Hepatocyte (in vitro differentiated cells): ENCODE data around the gene SLC6A11. TPM values are rescaled to one million over a fixed set of nuclear protein-coding genes. Genes with fewer than 3 reads are reported as not detected.

Experiments
- DNase-seq: peaks from one replicate; pipeline ENCODE4 v3.0.0-alpha.2; 2016; ENCODE audit warnings: low spot score
- H2AFZ ChIP-seq: fragments of 200-600 bp; sonication (generic); 2 replicates; pipeline ENCODE4 v1.6.0; 2016; ENCODE audit warnings: antibody characterized with exemption, mild to moderate bottlenecking
- H3K27ac ChIP-seq: fragments of 200-600 bp; sonication (generic); 2 replicates; pipeline ENCODE4 v1.5.1; 2016; ENCODE audit warnings: mild to moderate bottlenecking
- H3K27me3 ChIP-seq: fragments of 200-600 bp; sonication (generic); 2 replicates; pipeline ENCODE4 v1.6.1; 2016
- H3K36me3 ChIP-seq: fragments of 200-600 bp; sonication (generic); replicated peaks from 2 replicates; pipeline ENCODE4 v1.5.1; 2016; ENCODE audit warnings: low read depth; ENCODE audit not compliant: insufficient read depth
- H3K4me1 ChIP-seq: fragments of 200-600 bp; sonication (generic); 2 replicates; pipeline ENCODE4 v1.5.1; 2016; ENCODE audit warnings: mild to moderate bottlenecking, moderate library complexity; ENCODE audit not compliant: insufficient read depth
- H3K4me2 ChIP-seq: fragments of 200-600 bp; sonication (generic); 2 replicates; pipeline ENCODE4 v1.6.0; 2016
- H3K4me3 ChIP-seq: fragments of 200-600 bp; sonication (generic); 2 replicates; pipeline ENCODE4 v1.5.1; 2016; ENCODE audit warnings: mild to moderate bottlenecking
- H3K79me2 ChIP-seq: fragments of 200-600 bp; sonication (generic); 2 replicates; pipeline ENCODE4 v1.6.0; 2017; ENCODE audit warnings: mild to moderate bottlenecking
- H3K9me2 ChIP-seq: fragments of 200-600 bp; sonication (generic); replicated peaks from 2 replicates; pipeline ENCODE4 v1.6.0; 2017; ENCODE audit warnings: mild to moderate bottlenecking; ENCODE audit not compliant: insufficient read depth
- H3K9me3 ChIP-seq: fragments of 200-600 bp; sonication (generic); 2 replicates; pipeline ENCODE4 v1.5.1; 2016; ENCODE audit warnings: low read depth, mild to moderate bottlenecking
- H4K20me1 ChIP-seq: fragments of 200-600 bp; sonication (generic); 2 replicates; pipeline ENCODE4 v1.6.0; 2016; ENCODE audit warnings: mild to moderate bottlenecking; ENCODE audit not compliant: insufficient read depth, poor library complexity, severe bottlenecking
- EZH2 ChIP-seq: fragments of 200-600 bp; sonication (generic); IDR thresholded peaks from 2 replicates; pipeline ENCODE4 v1.6.1; 2016; ENCODE audit warnings: antibody characterized with exemption, mild to moderate bottlenecking, borderline replicate concordance
- EZH2phosphoT487 ChIP-seq: fragments of 200-600 bp; sonication (generic); IDR thresholded peaks from one replicate; pipeline ENCODE4 v1.6.1; 2018; ENCODE audit warnings: antibody characterized with exemption, mild to moderate bottlenecking, low read depth, moderate library complexity; ENCODE audit not compliant: unreplicated experiment, severe bottlenecking
- WGBS: methylation state at CpG from one replicate; pipeline ENCODE4 v1.1.6; 2016; ENCODE audit warnings: low lambda C conversion rate; ENCODE audit errors: missing lambda C conversion rate; 5-methylcytosine and 5-hydroxymethylcytosine counted together
- polyA plus RNA-seq: library from polyadenylated mRNA; unstranded; fragments of >200 nt; fragmentation: Nextera tagmentation; extraction: Ambion mirVana; gene quantifications from 2 replicates; pipeline ENCODE4 v1.2.1, GENCODE V29; 2016
- total RNA-seq: library from RNA; depleted of rRNA; stranded (reverse); fragments of >200 nt; gene quantifications from 2 replicates; pipeline ENCODE4 v1.2.3, GENCODE V29; 2014
- TF ChIP-seq, protein P1 (sequence below): fragments of 200-600 bp; sonication (generic); IDR thresholded peaks from 2 replicates; pipeline ENCODE4 v1.5.1; 2016; ENCODE audit warnings: antibody characterized with exemption, mild to moderate bottlenecking; ENCODE audit not compliant: poor library complexity

SLC6A11 gene
- total and polyA plus RNA-seq, 2 experiments from 2014 or later, result 1.5 to 1.7 TPM

DNA sequence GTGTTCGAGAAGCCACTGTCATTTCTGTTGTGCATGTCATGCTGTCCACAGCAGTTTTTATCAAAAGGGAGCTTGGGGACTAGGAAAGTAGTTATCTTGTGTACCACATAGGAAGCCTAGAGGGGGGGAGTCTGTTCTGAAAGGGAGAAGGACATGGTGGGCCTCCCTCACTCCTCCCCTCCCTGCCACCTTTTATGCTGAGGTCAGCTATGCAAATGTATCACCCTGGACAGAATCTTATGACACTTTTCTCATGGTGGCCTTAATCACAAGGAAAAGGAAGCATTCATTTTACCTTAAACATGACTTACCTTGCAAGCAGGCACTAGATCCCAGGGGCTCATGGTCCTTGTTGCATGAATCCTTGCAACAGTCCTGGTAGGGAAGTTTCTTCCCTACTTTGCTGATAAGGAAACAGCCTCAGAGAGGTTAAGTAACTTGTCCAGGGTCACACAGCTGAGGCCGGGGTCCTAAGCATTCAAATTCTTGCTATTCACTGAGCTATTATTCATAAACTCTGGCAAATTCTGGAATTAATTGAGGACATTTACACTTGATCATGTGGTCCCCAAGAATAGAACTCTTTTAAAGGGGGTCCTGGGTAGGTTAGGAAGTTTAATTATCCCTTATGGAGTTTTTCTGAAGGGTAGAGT lies 95.4 kb downstream of the SLC6A11 start:
- WGBS, result 85% methylated on average over 2 of the region's 2 CpGs
- no peaks in the 10 kb centered on the region for H3K79me2 ChIP-seq
- H3K4me1 ChIP-seq, result no peaks in the 10 kb centered on the region
- no peaks in the 10 kb centered on the region for H4K20me1 ChIP-seq
- H3K4me2 ChIP-seq, result no peak overlapping the region
- H3K9me3 ChIP-seq, result no peaks in the 10 kb centered on the region
- H3K4me3 ChIP-seq, result no peak overlapping the region
- H3K27ac ChIP-seq, result no peak overlapping the region
- no peak for DNase-seq
- no peak overlapping the region for H2AFZ ChIP-seq
- TF ChIP-seq EZH2phosphoT487, result no peak
- TF ChIP-seq EZH2, result no peak
- TF ChIP-seq, protein P1, sequence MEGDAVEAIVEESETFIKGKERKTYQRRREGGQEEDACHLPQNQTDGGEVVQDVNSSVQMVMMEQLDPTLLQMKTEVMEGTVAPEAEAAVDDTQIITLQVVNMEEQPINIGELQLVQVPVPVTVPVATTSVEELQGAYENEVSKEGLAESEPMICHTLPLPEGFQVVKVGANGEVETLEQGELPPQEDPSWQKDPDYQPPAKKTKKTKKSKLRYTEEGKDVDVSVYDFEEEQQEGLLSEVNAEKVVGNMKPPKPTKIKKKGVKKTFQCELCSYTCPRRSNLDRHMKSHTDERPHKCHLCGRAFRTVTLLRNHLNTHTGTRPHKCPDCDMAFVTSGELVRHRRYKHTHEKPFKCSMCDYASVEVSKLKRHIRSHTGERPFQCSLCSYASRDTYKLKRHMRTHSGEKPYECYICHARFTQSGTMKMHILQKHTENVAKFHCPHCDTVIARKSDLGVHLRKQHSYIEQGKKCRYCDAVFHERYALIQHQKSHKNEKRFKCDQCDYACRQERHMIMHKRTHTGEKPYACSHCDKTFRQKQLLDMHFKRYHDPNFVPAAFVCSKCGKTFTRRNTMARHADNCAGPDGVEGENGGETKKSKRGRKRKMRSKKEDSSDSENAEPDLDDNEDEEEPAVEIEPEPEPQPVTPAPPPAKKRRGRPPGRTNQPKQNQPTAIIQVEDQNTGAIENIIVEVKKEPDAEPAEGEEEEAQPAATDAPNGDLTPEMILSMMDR, result no peak
- no peaks in the 10 kb centered on the region for H3K36me3 ChIP-seq
- no peaks in the 10 kb centered on the region for H3K9me2 ChIP-seq
- peaks cover 3% of the 10 kb centered on the region for H3K27me3 ChIP-seq

GRCh38 chr3:10912786-10913185 lies 96.8 kb downstream of the SLC6A11 start:
- Histone ChIP-seq H3K9me2 (no peaks in the 10 kb centered on the region), H3K79me2 (no peaks in the 10 kb centered on the region), H3K9me3 (no peaks in the 10 kb centered on the region), H3K4me2 (no peak overlapping the region), H4K20me1 (no peaks in the 10 kb centered on the region), H3K27ac (no peak overlapping the region), H3K4me3 (no peak overlapping the region), H3K36me3 (no peaks in the 10 kb centered on the region), H3K4me1 (no peaks in the 10 kb centered on the region), H2AFZ (no peak overlapping the region), H3K27me3 (peaks cover 3% of the 10 kb centered on the region)
- TF ChIP-seq, protein P1, result no peak
- TF ChIP-seq EZH2phosphoT487 (no peak), EZH2 (no peak)
- no peak for DNase-seq
- WGBS, result 83% methylated on average over 3 of the region's 3 CpGs

- Histone ChIP-seq H3K27ac (no peak overlapping the region), H3K4me3 (no peak overlapping the region), H3K79me2 (no peaks in the 10 kb centered on the region), H3K4me2 (no peak overlapping the region), H2AFZ (no peak overlapping the region), H4K20me1 (no peaks in the 10 kb centered on the region), H3K36me3 (no peaks in the 10 kb centered on the region), H3K9me2 (no peaks in the 10 kb centered on the region), H3K9me3 (no peaks in the 10 kb centered on the region), H3K4me1 (no peaks in the 10 kb centered on the region), H3K27me3 (peaks cover 3% of the 10 kb centered on the region)
- 45% methylated on average over 5 of the region's 5 CpGs for WGBS
- DNase-seq, result no peak
- no peak for TF ChIP-seq EZH2phosphoT487
- TF ChIP-seq EZH2, result no peak
Observed at GRCh38 chr3:10915376-10915775, 99.3 kb downstream of the SLC6A11 start.

- Histone ChIP-seq H3K27ac (no peak overlapping the region), H3K9me2 (no peaks in the 10 kb centered on the region), H3K4me3 (no peak overlapping the region), H3K4me1 (no peaks in the 10 kb centered on the region), H3K4me2 (no peak overlapping the region), H3K9me3 (no peaks in the 10 kb centered on the region), H3K36me3 (no peaks in the 10 kb centered on the region), H4K20me1 (no peaks in the 10 kb centered on the region), H3K79me2 (no peaks in the 10 kb centered on the region), H3K27me3 (peaks cover 10% of the 10 kb centered on the region), H2AFZ (no peak overlapping the region)
- TF ChIP-seq, protein P1, result no peak
- DNase-seq, result no peak
- 82% methylated on average over 3 of the region's 3 CpGs for WGBS
Observed at GRCh38 chr3:10917176-10917575, 101.1 kb downstream of the SLC6A11 start.
